ENCODE data around the gene DEFB114.

Gene DEFB114

DNA sequence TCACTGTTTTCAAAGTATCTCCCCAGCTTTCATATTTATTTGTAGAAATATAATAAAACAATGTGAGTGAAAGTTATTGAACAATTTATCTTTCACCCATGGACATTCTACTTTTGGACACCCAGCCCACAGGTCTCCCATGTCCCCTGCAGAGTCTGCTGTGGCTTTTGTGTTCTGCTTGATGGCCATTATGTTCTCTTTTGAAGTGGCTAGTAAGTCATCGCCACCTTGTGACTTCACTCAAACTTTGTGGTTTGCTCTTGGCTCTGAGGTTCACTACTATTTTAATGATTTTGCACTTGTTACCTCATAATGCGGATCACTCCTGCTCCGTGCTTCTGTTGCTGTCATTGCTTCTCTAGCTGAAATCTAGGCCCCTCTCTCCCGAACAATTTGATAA, 15.6 kb upstream of the DEFB114 start:
- TF ChIP-seq EZH2phosphoT487 (IDR thresholded peaks at IDR 0.05; ENCODE audit: low read length), result no peak
- TF ChIP-seq, protein P1, sequence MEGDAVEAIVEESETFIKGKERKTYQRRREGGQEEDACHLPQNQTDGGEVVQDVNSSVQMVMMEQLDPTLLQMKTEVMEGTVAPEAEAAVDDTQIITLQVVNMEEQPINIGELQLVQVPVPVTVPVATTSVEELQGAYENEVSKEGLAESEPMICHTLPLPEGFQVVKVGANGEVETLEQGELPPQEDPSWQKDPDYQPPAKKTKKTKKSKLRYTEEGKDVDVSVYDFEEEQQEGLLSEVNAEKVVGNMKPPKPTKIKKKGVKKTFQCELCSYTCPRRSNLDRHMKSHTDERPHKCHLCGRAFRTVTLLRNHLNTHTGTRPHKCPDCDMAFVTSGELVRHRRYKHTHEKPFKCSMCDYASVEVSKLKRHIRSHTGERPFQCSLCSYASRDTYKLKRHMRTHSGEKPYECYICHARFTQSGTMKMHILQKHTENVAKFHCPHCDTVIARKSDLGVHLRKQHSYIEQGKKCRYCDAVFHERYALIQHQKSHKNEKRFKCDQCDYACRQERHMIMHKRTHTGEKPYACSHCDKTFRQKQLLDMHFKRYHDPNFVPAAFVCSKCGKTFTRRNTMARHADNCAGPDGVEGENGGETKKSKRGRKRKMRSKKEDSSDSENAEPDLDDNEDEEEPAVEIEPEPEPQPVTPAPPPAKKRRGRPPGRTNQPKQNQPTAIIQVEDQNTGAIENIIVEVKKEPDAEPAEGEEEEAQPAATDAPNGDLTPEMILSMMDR (IDR thresholded peaks at IDR 0.05; ENCODE audit: low read length), result no peak
- TF ChIP-seq EZH2 (optimal IDR thresholded peaks at IDR 0.05; ENCODE audit: low read depth, low read length), result no peak
- Histone ChIP-seq H3K36me3 (replicated peaks; ENCODE audit: insufficient read depth, low read length) (no peaks in the 10 kb centered on the region), H3K4me1 (ENCODE audit: low read length) (no peaks in the 10 kb centered on the region), H3K9me3 (replicated peaks; ENCODE audit: insufficient read depth, low read length) (no peaks in the 10 kb centered on the region), H3K79me2 (ENCODE audit: low read length) (no peaks in the 10 kb centered on the region), H3K9me2 (replicated peaks; ENCODE audit: insufficient read depth, low read length) (no peaks in the 10 kb centered on the region), H4K20me1 (ENCODE audit: insufficient read depth, low read length) (no peaks in the 10 kb centered on the region), H3K9ac (ENCODE audit: low read length) (no peak overlapping the region), H3F3A (ENCODE audit: insufficient read depth, low read length) (no peaks in the 10 kb centered on the region), H3K27me3 (replicated peaks; ENCODE audit: insufficient read depth, low read length) (no peaks in the 10 kb centered on the region), H3K27ac (ENCODE audit: low read length) (no peak overlapping the region), H2AFZ (ENCODE audit: low read length) (no peak overlapping the region), H3K4me2 (ENCODE audit: low read depth, low read length) (no peak overlapping the region), H3K4me3 (ENCODE audit: low read length) (no peak overlapping the region)
- peak; percentile 15 for DNase-seq

DNA sequence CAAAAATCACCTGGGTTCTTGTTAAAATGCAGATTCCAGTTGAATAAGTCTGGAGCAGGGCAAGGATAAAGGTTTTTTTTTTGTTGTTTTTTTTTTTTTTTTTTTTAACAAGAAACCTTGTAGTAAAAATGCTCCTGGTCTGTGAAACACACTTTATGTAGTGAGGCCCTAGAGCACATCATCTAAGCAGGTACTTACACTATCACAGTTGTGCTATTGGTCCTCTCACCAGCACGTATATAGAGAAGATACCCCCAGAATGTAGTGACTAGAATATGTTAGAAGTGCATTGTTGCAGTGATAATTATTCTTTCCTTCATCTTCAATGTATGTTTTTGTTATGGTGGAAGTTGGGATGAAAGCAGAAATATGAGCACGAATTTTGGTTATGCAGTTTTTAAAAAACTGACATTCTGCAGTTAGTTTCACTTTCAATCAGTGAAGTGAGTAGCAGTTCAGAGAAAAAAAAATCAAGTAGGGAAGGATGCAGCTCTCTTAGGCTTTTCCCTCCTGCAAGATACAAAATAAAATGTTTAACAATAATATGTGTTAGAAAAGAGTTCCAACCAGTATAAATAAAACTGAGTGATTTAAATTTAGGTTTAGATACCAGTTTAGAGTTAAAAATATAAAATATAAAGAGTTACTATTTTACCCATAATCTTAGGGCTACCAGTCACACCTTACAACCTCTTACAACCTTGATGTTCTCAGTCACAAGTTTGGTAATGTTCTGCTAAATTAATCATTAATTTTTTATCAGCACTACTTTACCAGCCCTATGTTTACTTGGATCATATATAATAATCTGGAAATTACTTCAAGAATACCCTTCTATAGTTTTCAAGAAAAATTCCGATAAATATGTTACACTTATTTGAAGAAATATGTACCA, 14.6 kb upstream of the DEFB114 start:
- Histone ChIP-seq H3K9me2 (replicated peaks; ENCODE audit: insufficient read depth, low read length) (no peaks in the 10 kb centered on the region), H3K27ac (ENCODE audit: low read length) (no peak overlapping the region), H3K27me3 (replicated peaks; ENCODE audit: insufficient read depth, low read length) (no peaks in the 10 kb centered on the region), H3K4me2 (ENCODE audit: low read depth, low read length) (peak overlapping the region; percentile 65), H3K9me3 (replicated peaks; ENCODE audit: insufficient read depth, low read length) (no peaks in the 10 kb centered on the region), H3K36me3 (replicated peaks; ENCODE audit: insufficient read depth, low read length) (no peaks in the 10 kb centered on the region), H2AFZ (ENCODE audit: low read length) (peak overlapping the region; percentile 78; the same call in 1 of the 2 replicates), H4K20me1 (ENCODE audit: insufficient read depth, low read length) (no peaks in the 10 kb centered on the region), H3K4me3 (ENCODE audit: low read length) (peak overlapping the region; percentile 64), H3K79me2 (ENCODE audit: low read length) (no peaks in the 10 kb centered on the region), H3K9ac (ENCODE audit: low read length) (no peak overlapping the region), H3K4me1 (ENCODE audit: low read length) (no peaks in the 10 kb centered on the region), H3F3A (ENCODE audit: insufficient read depth, low read length) (no peaks in the 10 kb centered on the region)
- peak; percentile 23 for DNase-seq
- TF ChIP-seq EZH2 (optimal IDR thresholded peaks at IDR 0.05; ENCODE audit: low read depth, low read length) (no peak), EZH2phosphoT487 (IDR thresholded peaks at IDR 0.05; ENCODE audit: low read length) (no peak)
- TF ChIP-seq, protein P1 (IDR thresholded peaks at IDR 0.05; ENCODE audit: low read length), result no peak

DNA sequence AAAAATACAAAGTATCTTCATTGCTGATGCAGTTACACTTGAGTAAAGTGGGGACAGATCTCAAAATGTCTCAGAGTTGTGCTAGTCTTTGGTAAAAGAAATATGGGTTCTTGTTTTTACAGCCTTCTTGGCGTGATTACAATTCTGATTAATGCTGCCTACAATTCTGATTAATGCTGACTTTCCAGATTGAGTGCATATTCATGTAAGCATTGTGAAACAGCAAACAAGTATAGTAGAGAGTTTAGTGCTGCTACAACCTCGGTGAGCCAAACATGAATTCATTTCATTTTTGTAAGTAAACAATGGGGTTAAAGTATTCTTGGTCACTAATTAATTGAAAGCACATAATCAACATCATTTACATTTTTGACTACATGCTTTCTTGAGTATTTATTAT, 5.6 kb upstream of the DEFB114 start, which contains the start of gene DEFB113:
Gene DEFB113, minus strand, starts transcription at position 21 of the 400 bp plus-strand sequence. Its CDS starts 0 bp downstream, at position 21.
- H3K4me1 ChIP-seq (ENCODE audit: low read length), result no peaks in the 10 kb centered on the region
- H3K9me3 ChIP-seq (replicated peaks; ENCODE audit: insufficient read depth, low read length), result no peaks in the 10 kb centered on the region
- no peak within 1 kb of the TSS for H3K9ac ChIP-seq (ENCODE audit: low read length)
- H3K79me2 ChIP-seq (ENCODE audit: low read length), result no peaks in the 10 kb centered on the region
- H3K9me2 ChIP-seq (replicated peaks; ENCODE audit: insufficient read depth, low read length), result no peaks in the 10 kb centered on the region
- DNase-seq, result no peak
- no peaks in the 10 kb centered on the region for H3F3A ChIP-seq (ENCODE audit: insufficient read depth, low read length)
- H3K4me3 ChIP-seq (ENCODE audit: low read length), result no peak within 1 kb of the TSS
- H3K27ac ChIP-seq (ENCODE audit: low read length), result no peak within 1 kb of the TSS
- no peak for TF ChIP-seq EZH2 (optimal IDR thresholded peaks at IDR 0.05; ENCODE audit: low read depth, low read length)
- TF ChIP-seq EZH2phosphoT487 (IDR thresholded peaks at IDR 0.05; ENCODE audit: low read length), result no peak
- TF ChIP-seq, protein P1 (IDR thresholded peaks at IDR 0.05; ENCODE audit: low read length), result no peak
- no peaks in the 10 kb centered on the region for H3K36me3 ChIP-seq (replicated peaks; ENCODE audit: insufficient read depth, low read length)
- H3K27me3 ChIP-seq (replicated peaks; ENCODE audit: insufficient read depth, low read length), result no peaks in the 10 kb centered on the region
- no peak within 1 kb of the TSS for H2AFZ ChIP-seq (ENCODE audit: low read length)
- H3K4me2 ChIP-seq (ENCODE audit: low read depth, low read length), result no peak within 1 kb of the TSS
- H4K20me1 ChIP-seq (ENCODE audit: insufficient read depth, low read length), result no peaks in the 10 kb centered on the region
